Liver (tissue), 3 donors: ENCODE results near the gene CMBL.

ENCODE experiments used
- ATF3 ChIP-seq: IDR thresholded peaks from 2 replicates; pipeline ENCODE4 v1.6.1; 2016; ENCODE audit warnings: antibody characterized with exemption
- CTCF ChIP-seq: fragments of 150-350 bp; IDR thresholded peaks from 2 replicates; pipeline ENCODE4 v1.5.1; 2017; ENCODE audit warnings: improper control_type of control experiment, low read depth, low read length; ENCODE audit not compliant: missing input control
- EGR1 ChIP-seq, 2 donors: IDR thresholded peaks; 2 replicates each; pipeline ENCODE4 v1.6.1; 2016 to 2018; ENCODE audit warnings: antibody characterized with exemption in 2 of 2, low read depth in 2 of 2
- FOXA1 ChIP-seq: IDR thresholded peaks from 2 replicates; pipeline ENCODE4 v1.6.1; 2016; ENCODE audit warnings: antibody characterized with exemption
- GABPA ChIP-seq, 2 donors: IDR thresholded peaks in 1 of 2; conservative IDR thresholded peaks in 1 of 2; 2 replicates each; pipeline ENCODE4 v1.6.1; 2016; ENCODE audit warnings: antibody characterized with exemption in 2 of 2, mild to moderate bottlenecking in 1 of 2, moderate library complexity in 1 of 2
- JUND ChIP-seq, 2 donors: IDR thresholded peaks; 2 replicates each; pipeline ENCODE4 v1.6.1; 2016; ENCODE audit warnings: antibody characterized with exemption in 2 of 2
- MAX ChIP-seq: IDR thresholded peaks from 2 replicates; pipeline ENCODE4 v1.6.1; 2016; ENCODE audit warnings: antibody characterized with exemption
- RAD21 ChIP-seq, 2 donors: IDR thresholded peaks; 2 replicates each; pipeline ENCODE4 v1.6.1; 2016; ENCODE audit warnings: antibody characterized with exemption in 2 of 2, mild to moderate bottlenecking in 2 of 2
- REST ChIP-seq: IDR thresholded peaks from 2 replicates; pipeline ENCODE4 v1.6.1; 2016; ENCODE audit warnings: antibody characterized with exemption, mild to moderate bottlenecking
- SP1 ChIP-seq: IDR thresholded peaks from 2 replicates; pipeline ENCODE4 v1.6.1; 2018; ENCODE audit warnings: antibody characterized with exemption, mild to moderate bottlenecking
- TAF1 ChIP-seq: conservative IDR thresholded peaks from 2 replicates; pipeline ENCODE4 v1.6.1; 2016; ENCODE audit warnings: antibody characterized with exemption, mild to moderate bottlenecking
- YY1 ChIP-seq: IDR thresholded peaks from 2 replicates; pipeline ENCODE4 v1.6.1; 2016; ENCODE audit warnings: antibody characterized with exemption, mild to moderate bottlenecking
- donor health status: healthy.
- donor health status: healthy.

GRCh38 chr5:10330511-10331230, 23.0 kb upstream of the CMBL start:
- TF ChIP-seq CTCF (no peak), MAX (no peak), ATF3 (no peak), TAF1 (no peak), FOXA1 (no peak), REST (no peak), RAD21 (IDR thresholded peaks at IDR 0.05) (no peak), EGR1 (IDR thresholded peaks at IDR 0.05; ENCODE audit: low read depth in 2 of 2) (no peak), SP1 (no peak), YY1 (no peak), JUND (IDR thresholded peaks at IDR 0.05) (no peak), GABPA (IDR thresholded peaks at IDR 0.05 in 1 of 2, conservative IDR thresholded peaks at IDR 0.05 in 1 of 2) (no peak)
